Measurements from ENCODE around the gene TECTB.

The TECTB gene

GRCh38 chr10:112313234-112313633 is 30.0 kb downstream of the TECTB start:
- DNase-seq = no peak

- DNase-seq = no peak
Observed at GRCh38 chr10:112313911-112314310, 30.7 kb downstream of the TECTB start.

GRCh38 chr10:112314822-112315474 is 31.7 kb downstream of the TECTB start:
- DNase-seq = peak; percentile 60

- no peak for DNase-seq
Observed at GRCh38 chr10:112327678-112328077, 44.5 kb downstream of the TECTB start.

- DNase-seq = no peak
Observed at GRCh38 chr10:112330162-112330561, 47.0 kb downstream of the TECTB start.

- no peak for DNase-seq
Observed at GRCh38 chr10:112330607-112331160, 47.5 kb downstream of the TECTB start.

GRCh38 chr10:112332022-112332421 is 48.8 kb downstream of the TECTB start:
- DNase-seq = no peak

- no peak for DNase-seq
Observed at GRCh38 chr10:112332509-112333228, 49.5 kb downstream of the TECTB start.

GRCh38 chr10:112333452-112333851 is 50.3 kb downstream of the TECTB start:
- DNase-seq = no peak

- no peak for DNase-seq
Observed at GRCh38 chr10:112335111-112335867, 52.1 kb downstream of the TECTB start.

- DNase-seq = no peak
Observed at GRCh38 chr10:112335868-112336265, 52.7 kb downstream of the TECTB start.

- no peak for DNase-seq
Observed at GRCh38 chr10:112336556-112337201, 53.5 kb downstream of the TECTB start.

- DNase-seq = no peak
Observed at GRCh38 chr10:112338957-112339356, 55.8 kb downstream of the TECTB start.

GRCh38 chr10:112340601-112341000 is 57.4 kb downstream of the TECTB start:
- no peak for DNase-seq

GRCh38 chr10:112343056-112343806 is 60.0 kb downstream of the TECTB start:
- no peak for DNase-seq

- no peak for DNase-seq
Observed at GRCh38 chr10:112344261-112344660, 61.1 kb downstream of the TECTB start.

GRCh38 chr10:112345202-112345601 is 62.0 kb downstream of the TECTB start:
- DNase-seq = no peak

- DNase-seq = no peak
Observed at GRCh38 chr10:112345743-112346142, 62.5 kb downstream of the TECTB start.

- no peak for DNase-seq
Observed at GRCh38 chr10:112346774-112347173, 63.6 kb downstream of the TECTB start.

- no peak for DNase-seq
Observed at GRCh38 chr10:112347709-112348671, 64.8 kb downstream of the TECTB start.

GRCh38 chr10:112348759-112349158 is 65.6 kb downstream of the TECTB start:
- no peak for DNase-seq

Measured in NCI-H1694 (cell line).